ENCODE measurements around the gene CREB3L4. TPM values are rescaled to one million over a fixed set of nuclear protein-coding genes. Genes with fewer than 3 reads are reported as not detected.

Gene CREB3L4
- total RNA-seq = 1 to 10 TPM; 3.7 to 5.6 (median 5.0) TPM
- 10 to 100 TPM in 1 of 3 donors, 1 to 10 TPM in 2; 4.3 to 12.6 (median 6.3) TPM for polyA plus RNA-seq
- long read RNA-seq, donor 1, partial matches to known transcripts = 0 of 4 reads
- long read RNA-seq, donor 1, other reads (novel, unspliced or antisense) = 3 of 4 reads
- long read RNA-seq, donor 2, partial matches to known transcripts = 0 of 4 reads
- long read RNA-seq, donor 2, other reads (novel, unspliced or antisense) = 4 of 4 reads

DNA sequence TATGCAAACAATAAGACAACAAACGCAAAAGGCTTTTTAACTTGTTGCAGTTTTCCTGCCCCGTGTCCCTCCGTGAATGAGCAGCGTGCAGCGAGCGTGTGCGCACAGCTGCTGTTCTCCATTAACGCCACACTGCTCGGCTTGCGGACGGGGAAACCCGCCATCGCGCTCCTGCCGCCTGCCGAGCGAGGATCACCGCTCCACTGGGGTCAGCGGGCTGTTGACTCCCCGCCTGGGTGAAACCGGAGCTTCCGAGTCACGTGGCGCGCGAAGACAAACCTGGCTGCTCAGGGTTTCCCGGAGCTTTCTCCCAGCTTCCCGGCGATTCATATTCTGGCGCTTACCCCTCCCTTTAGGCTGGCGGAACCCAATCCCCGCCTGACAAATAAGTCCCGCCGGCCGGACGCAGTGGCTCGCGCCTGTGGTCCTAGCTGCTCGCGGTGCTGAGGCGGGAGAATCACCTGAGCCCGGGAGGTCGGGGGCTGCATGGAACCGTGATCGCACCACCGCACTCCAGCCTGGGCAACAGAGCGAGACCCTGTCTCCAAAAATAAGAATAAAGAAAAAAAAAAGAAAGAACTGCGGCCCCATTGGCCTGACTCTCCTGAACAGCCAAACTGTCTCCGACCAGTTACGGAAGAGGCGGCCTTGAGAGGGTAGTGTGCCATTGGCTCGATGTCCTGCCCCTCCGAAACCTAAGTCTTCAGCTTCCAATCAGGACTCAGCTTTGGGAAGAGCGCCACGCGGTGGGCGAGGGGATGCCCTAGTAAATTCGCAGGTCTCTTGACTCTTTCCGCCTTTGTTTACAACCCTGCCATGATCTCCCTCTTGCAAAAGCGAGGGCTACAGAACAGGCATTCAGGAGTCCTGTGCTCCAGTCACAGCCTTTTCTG, at the start of gene CREB3L4:
Gene CREB3L4 (plus strand): TSS at position 796 of the 893 bp plus-strand sequence. CDS start 624 bp downstream, outside the sequence.
- Histone ChIP-seq H3K27me3 (ENCODE audit: insufficient read depth in 3 of 3, low read length in 2 of 3) (no peaks in the 10 kb centered on the region), H3K9me3 (no peaks in the 10 kb centered on the region), H3K27ac (peak within 1 kb of the TSS; percentile 92), H3K4me1 (peaks cover 22% of the 10 kb centered on the region), H3K36me3 (ENCODE audit: insufficient read depth in 1 of 2, low read depth in 1 of 2) (peaks cover 0 to 2% of the 10 kb centered on the region in 2 donors), H3K4me3 (peak within 1 kb of the TSS; percentile 77)
- intact Hi-C loops (cut with DNase I) = no loop called here
- TF ChIP-seq, protein P1, sequence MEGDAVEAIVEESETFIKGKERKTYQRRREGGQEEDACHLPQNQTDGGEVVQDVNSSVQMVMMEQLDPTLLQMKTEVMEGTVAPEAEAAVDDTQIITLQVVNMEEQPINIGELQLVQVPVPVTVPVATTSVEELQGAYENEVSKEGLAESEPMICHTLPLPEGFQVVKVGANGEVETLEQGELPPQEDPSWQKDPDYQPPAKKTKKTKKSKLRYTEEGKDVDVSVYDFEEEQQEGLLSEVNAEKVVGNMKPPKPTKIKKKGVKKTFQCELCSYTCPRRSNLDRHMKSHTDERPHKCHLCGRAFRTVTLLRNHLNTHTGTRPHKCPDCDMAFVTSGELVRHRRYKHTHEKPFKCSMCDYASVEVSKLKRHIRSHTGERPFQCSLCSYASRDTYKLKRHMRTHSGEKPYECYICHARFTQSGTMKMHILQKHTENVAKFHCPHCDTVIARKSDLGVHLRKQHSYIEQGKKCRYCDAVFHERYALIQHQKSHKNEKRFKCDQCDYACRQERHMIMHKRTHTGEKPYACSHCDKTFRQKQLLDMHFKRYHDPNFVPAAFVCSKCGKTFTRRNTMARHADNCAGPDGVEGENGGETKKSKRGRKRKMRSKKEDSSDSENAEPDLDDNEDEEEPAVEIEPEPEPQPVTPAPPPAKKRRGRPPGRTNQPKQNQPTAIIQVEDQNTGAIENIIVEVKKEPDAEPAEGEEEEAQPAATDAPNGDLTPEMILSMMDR (IDR thresholded peaks at IDR 0.05) = peak; percentile 24
- DNase-seq (peak; percentile 92 to 96), ATAC-seq (peak; percentile 81 to 85 (median 84))
- 0% methylated on average over 60 of the region's 60 CpGs for WGBS, 3 donors

GRCh38 chr1:153919876-153920852, 47.5 kb upstream of the CREB3L4 start:
- Histone ChIP-seq H3K9me3 (no peaks in the 10 kb centered on the region), H3K27me3 (ENCODE audit: insufficient read depth in 3 of 3, low read length in 2 of 3) (no peaks in the 10 kb centered on the region), H3K36me3 (ENCODE audit: insufficient read depth in 1 of 2, low read depth in 1 of 2) (peaks cover 0 to 13% of the 10 kb centered on the region in 2 donors), H3K4me1 (peaks cover 40% of the 10 kb centered on the region), H3K4me3 (peak overlapping the region; percentile 72), H3K27ac (peak overlapping the region; percentile 48)
- ATAC-seq (no peak), DNase-seq (no peak)
- TF ChIP-seq, protein P1 (IDR thresholded peaks at IDR 0.05) = peak; percentile 18
- intact Hi-C loops (cut with DNase I) = loop anchor here (5.0 kb wide), 3 partner anchors 38 to 123 kb away; no protein-coding TSS in a partner anchor
- WGBS, 3 donors = 21 to 43% (median 22%) methylated on average over 4 of the region's 4 CpGs

DNA sequence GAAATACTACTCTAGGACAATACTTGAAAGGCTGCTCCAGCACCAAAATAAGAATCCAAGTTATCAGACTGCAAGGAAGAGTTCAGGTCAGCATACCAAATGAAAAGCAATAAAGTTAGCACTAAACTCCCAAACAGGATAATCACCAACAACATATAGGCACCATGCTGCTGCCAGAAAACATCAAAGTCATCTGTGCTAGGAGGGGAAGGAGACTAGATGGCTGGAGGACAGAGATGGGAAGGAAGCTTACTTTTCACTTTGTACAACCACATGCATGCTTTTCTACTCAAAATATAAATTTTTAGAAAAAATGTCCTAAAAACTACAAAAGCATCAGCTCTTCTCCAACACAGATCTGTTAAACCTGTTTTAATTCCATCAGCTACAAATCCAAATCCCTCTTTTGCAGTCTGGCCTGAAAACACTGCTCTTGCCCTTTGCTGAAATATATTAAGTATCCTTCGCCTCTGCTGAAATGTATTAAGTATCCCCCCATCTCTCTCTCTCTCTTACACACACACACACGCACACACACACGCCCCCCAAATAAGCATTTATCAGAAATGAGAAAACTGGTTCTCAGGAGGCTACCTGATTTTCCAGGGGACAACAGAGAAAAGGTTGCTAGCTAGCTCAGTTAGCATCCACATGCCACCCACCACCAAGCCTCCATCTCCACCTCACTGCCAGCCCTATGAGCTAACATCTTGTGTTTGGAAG, 46.5 kb upstream of the CREB3L4 start:
- ATAC-seq (no peak), DNase-seq (no peak)
- no peaks in the 10 kb centered on the region for H3K27me3 ChIP-seq (ENCODE audit: insufficient read depth in 3 of 3, low read length in 2 of 3)
- intact Hi-C loops (cut with DNase I) = loop anchor here (1.0 to 5.0 kb wide), 4 partner anchors 39 to 124 kb away; no protein-coding TSS in a partner anchor
- no peaks in the 10 kb centered on the region for H3K9me3 ChIP-seq
- peak overlapping the region; percentile 72 for H3K4me3 ChIP-seq
- H3K36me3 ChIP-seq (ENCODE audit: insufficient read depth in 1 of 2, low read depth in 1 of 2) = peaks cover 0 to 2% of the 10 kb centered on the region in 2 donors
- H3K4me1 ChIP-seq = peaks cover 38% of the 10 kb centered on the region
- WGBS, 3 donors = 22 to 34% (median 23%) methylated on average over 3 of the region's 3 CpGs
- peak overlapping the region; percentile 92 for H3K27ac ChIP-seq
- TF ChIP-seq, protein P1 (IDR thresholded peaks at IDR 0.05) = no peak

GRCh38 chr1:153921803-153922075, 46.0 kb upstream of the CREB3L4 start:
- no peaks in the 10 kb centered on the region for H3K36me3 ChIP-seq (ENCODE audit: insufficient read depth in 1 of 2, low read depth in 1 of 2)
- no peaks in the 10 kb centered on the region for H3K27me3 ChIP-seq (ENCODE audit: insufficient read depth in 3 of 3, low read length in 2 of 3)
- no peaks in the 10 kb centered on the region for H3K9me3 ChIP-seq
- H3K27ac ChIP-seq = peak overlapping the region; percentile 92
- H3K4me1 ChIP-seq = peaks cover 35% of the 10 kb centered on the region
- ATAC-seq (no peak), DNase-seq (no peak)
- H3K4me3 ChIP-seq = peak overlapping the region; percentile 72
- intact Hi-C loops (cut with DNase I) = loop anchor here (1.0 to 5.0 kb wide), 4 partner anchors 39 to 124 kb away; no protein-coding TSS in a partner anchor
- TF ChIP-seq, protein P1 (IDR thresholded peaks at IDR 0.05) = no peak
- 3 to 8% (median 7%) methylated on average over 10 of the region's 10 CpGs for WGBS, 3 donors

Measured in psoas muscle (tissue), 8 donors.